ENCODE measurements around the gene KIF1A. TPM values are rescaled to one million over a fixed set of nuclear protein-coding genes. Genes with fewer than 3 reads are reported as not detected.

Gene KIF1A
- total RNA-seq, 1 donor, result not detected

DNA sequence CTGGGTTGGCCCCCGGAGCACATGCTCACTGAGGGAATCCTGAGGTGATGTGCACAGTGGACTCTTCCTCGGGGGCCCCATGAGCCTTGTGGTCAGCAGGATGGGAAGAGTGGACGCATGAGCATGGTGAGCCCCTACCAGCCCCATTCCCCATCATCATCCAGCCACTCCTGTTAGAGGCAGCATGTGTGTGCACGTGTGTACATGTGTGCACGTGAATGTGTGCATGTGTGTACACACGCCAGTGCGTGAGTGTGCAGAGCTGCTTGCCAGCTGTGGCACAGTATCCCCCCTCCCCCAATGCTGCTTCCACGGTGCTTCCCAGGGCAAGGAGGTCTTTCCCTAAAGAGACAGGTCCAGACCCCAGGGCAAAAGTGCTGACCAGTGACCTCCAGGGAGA lies 57.8 kb downstream of the KIF1A start:
- Histone ChIP-seq H3K4me1 (ENCODE audit: insufficient read depth, low read length) (no peaks in the 10 kb centered on the region), H3K4me3 (ENCODE audit: low read length) (no peak overlapping the region), H3K27me3 (ENCODE audit: insufficient read depth, low read length) (no peaks in the 10 kb centered on the region), H3K9me3 (ENCODE audit: low read depth, low read length) (no peaks in the 10 kb centered on the region)

DNA sequence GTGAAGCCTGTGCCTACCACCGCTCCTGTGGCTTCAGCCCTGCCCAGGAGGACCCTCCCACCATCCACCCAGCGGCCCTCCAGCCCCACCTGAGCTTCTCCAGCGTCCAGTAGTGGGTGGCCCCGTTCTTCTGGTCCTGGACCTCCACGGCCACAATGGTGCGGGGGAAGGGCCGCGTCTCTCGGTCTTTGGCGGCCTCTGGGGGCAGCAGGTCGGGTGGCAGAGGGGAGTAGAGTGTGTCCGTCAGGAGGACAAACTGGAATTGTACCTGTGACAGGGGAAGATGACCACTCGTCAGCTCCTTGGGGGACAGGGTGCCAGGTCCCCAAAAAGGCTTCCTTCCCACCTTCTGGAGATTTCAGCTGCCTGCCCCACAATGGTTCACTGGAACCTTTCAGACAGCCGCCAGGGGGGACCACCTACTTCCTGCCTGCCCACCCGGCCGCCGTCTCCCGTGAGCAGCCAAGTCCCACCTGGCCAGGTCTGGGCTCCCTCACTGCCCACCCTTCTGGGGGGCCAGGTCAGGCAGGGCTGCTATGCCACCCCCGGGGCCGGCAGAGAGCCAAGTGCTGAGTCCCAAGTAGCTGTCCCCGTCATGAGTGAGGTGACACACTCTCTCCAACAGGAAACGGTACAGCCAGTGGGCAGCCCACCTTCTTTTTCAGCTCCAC lies 59.3 kb downstream of the KIF1A start:
- Histone ChIP-seq H3K27me3 (ENCODE audit: insufficient read depth, low read length) (no peaks in the 10 kb centered on the region), H3K9me3 (ENCODE audit: low read depth, low read length) (no peaks in the 10 kb centered on the region), H3K4me3 (ENCODE audit: low read length) (no peak overlapping the region), H3K4me1 (ENCODE audit: insufficient read depth, low read length) (no peaks in the 10 kb centered on the region)

DNA sequence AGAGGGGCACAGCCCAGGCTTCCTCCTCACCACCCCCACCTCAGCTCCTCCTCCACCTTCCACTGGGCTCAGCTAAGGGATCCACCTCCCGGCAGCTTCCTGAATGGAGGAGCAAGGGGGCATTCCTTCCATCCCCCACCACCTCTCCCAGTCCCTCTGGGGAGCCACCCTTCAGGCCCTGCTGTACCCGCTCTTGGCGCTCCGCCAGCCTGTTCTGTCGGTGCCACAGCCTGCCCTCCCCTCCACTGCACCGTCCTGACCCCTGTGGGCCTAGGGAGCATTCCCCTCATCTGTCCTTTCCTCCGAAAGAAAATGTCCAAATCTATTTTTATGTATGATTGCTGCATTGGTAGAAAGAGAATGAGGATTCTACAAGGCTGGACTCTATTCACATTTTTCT lies 59.9 kb downstream of the KIF1A start:
- Histone ChIP-seq H3K27me3 (ENCODE audit: insufficient read depth, low read length) (no peaks in the 10 kb centered on the region), H3K9me3 (ENCODE audit: low read depth, low read length) (no peaks in the 10 kb centered on the region), H3K4me3 (ENCODE audit: low read length) (no peak overlapping the region), H3K4me1 (ENCODE audit: insufficient read depth, low read length) (no peaks in the 10 kb centered on the region)

DNA sequence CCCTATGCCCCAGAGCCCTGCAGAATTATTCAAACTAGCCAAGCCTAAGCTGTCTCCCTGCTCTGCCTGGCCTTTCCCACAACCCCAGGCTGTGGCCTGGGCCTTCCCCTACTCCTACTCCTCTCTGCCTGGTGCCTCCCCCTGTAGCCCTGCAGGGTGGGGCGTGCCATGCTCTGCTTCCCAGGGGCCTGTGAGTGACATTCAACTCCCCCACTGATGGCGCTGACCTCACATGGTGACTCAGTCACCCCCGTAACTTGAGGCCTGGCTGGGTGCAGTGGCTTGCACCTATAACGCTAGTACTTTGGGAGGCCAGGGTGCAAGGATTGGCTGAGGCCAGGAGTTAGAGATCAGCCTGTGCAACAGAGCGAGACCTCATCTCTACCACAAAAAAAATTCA lies 60.6 kb downstream of the KIF1A start:
- Histone ChIP-seq H3K4me1 (ENCODE audit: insufficient read depth, low read length) (no peaks in the 10 kb centered on the region), H3K9me3 (ENCODE audit: low read depth, low read length) (no peaks in the 10 kb centered on the region), H3K27me3 (ENCODE audit: insufficient read depth, low read length) (no peaks in the 10 kb centered on the region), H3K4me3 (ENCODE audit: low read length) (no peak overlapping the region)

DNA sequence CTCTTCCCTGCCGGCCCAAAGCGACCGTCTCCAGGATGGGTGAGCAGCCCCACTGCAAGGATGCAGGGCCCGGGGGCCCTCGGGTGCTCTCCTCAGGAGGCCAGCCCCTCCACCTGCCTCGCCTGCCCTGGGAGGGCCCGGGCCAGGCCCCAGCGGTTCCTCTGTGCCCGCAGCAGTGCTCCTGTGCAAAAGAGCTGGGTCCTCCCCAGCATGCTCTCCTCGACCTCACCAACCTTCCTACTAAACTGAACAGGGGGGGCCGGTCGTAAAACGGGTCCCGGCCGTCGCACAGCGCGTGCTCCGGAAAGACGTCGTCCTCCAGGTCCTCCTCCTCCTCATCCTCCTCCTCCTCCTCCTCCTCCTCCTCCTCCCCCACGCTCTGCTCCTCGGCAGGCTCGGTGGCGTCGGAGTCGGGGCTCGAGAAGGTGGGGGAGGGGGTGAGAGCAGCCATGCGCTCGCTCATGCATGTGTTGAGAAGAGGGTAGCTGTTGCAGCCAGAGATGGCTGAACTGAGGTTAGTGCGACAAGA lies 62.9 kb downstream of the KIF1A start:
- H3K27me3 ChIP-seq (ENCODE audit: insufficient read depth, low read length), result no peaks in the 10 kb centered on the region
- no peaks in the 10 kb centered on the region for H3K9me3 ChIP-seq (ENCODE audit: low read depth, low read length)
- H3K4me1 ChIP-seq (ENCODE audit: insufficient read depth, low read length), result no peaks in the 10 kb centered on the region
- H3K4me3 ChIP-seq (ENCODE audit: low read length), result no peak overlapping the region

DNA sequence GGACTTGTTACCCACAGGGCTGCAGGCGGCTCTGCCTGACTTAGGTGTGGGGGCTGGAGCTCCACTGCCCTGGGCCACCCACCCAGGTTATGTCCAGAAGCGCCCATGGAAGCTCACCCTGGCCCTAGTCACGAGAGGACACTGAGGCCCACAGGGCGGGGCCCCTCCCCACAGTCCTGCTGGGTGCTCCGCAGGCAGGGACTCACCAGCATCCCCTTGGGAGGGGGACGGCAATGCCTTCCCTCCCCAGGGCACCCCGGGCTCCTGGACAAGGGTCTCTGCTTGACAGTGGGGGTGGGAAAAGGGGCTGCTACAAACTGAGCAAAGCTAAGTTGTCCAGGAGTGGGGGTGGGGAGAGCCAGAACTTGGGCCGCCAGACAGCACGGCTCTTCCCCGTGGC lies 67.8 kb downstream of the KIF1A start:
- Histone ChIP-seq H3K4me1 (ENCODE audit: insufficient read depth, low read length) (no peaks in the 10 kb centered on the region), H3K9me3 (ENCODE audit: low read depth, low read length) (no peaks in the 10 kb centered on the region), H3K27me3 (ENCODE audit: insufficient read depth, low read length) (no peaks in the 10 kb centered on the region), H3K4me3 (ENCODE audit: low read length) (no peak overlapping the region)

DNA sequence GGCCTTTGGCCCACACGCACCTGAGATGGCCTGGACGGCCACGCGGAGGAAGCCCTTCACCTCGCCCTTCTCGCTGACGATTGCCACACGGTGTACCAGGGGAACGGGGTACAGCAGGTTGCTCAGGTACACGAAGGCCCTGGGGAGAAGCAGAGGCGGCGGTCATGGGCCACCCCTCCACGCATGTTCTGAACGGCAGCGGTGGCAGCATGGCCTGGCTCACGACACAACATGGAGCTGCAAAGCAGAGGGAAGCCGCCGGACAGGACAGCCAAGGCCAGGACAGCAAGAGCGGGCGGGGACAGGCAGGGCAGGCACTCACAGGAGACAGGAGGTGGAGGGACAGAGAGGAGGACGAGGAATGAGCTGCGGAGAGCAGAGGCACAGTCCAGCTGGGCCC lies 69.6 kb downstream of the KIF1A start:
- no peaks in the 10 kb centered on the region for H3K4me1 ChIP-seq (ENCODE audit: insufficient read depth, low read length)

DNA sequence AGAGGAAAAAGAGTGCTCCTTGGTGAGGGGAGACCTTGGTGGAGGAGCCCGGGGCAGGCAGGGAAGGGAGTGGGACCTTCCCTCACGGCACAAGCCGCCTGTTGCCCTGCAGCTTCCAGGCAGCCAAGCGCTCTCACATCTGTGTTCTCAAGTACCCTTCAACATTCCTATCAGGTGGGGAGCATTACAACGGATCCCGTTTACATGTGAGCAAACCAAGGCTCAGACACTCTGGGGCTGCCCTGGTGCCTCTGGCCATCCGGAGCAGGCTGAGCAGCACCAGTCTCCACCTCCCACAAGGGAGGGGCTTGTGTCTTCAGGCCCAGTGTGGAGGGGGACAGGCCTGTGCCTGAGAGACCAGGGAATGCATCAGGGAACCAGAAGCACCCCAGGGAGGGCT lies 70.5 kb downstream of the KIF1A start:
- Histone ChIP-seq H3K9me3 (ENCODE audit: low read depth, low read length) (no peaks in the 10 kb centered on the region), H3K4me1 (ENCODE audit: insufficient read depth, low read length) (no peaks in the 10 kb centered on the region), H3K27me3 (ENCODE audit: insufficient read depth, low read length) (no peaks in the 10 kb centered on the region), H3K4me3 (ENCODE audit: low read length) (no peak overlapping the region)

More for the DNA sequence above, 69.6 kb downstream of the KIF1A start:
- H3K4me3 ChIP-seq (ENCODE audit: low read length), result no peak overlapping the region
- H3K27me3 ChIP-seq (ENCODE audit: insufficient read depth, low read length), result no peaks in the 10 kb centered on the region
- no peaks in the 10 kb centered on the region for H3K9me3 ChIP-seq (ENCODE audit: low read depth, low read length)

DNA sequence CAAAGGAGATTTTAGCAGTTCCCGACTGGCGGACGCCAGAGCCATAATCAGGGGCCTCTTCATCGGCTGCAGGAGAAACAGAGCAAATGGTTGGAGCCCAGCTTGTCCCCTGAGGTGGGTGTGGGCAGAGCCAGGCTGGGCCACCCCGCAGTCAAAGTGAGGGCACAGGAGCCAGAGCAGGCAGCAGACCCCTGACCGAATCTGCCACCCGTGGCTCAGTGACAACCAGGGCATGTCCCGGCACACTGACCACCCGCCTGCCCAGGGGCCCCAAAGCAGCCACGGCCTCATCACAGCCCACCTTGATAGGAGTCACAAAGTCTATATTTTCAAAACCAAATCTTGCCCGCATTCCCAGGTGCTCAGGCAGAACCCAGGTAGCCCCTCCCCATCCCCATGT lies 72.8 kb downstream of the KIF1A start:
- Histone ChIP-seq H3K4me1 (ENCODE audit: insufficient read depth, low read length) (no peaks in the 10 kb centered on the region), H3K4me3 (ENCODE audit: low read length) (no peak overlapping the region), H3K27me3 (ENCODE audit: insufficient read depth, low read length) (no peaks in the 10 kb centered on the region), H3K9me3 (ENCODE audit: low read depth, low read length) (no peaks in the 10 kb centered on the region)

DNA sequence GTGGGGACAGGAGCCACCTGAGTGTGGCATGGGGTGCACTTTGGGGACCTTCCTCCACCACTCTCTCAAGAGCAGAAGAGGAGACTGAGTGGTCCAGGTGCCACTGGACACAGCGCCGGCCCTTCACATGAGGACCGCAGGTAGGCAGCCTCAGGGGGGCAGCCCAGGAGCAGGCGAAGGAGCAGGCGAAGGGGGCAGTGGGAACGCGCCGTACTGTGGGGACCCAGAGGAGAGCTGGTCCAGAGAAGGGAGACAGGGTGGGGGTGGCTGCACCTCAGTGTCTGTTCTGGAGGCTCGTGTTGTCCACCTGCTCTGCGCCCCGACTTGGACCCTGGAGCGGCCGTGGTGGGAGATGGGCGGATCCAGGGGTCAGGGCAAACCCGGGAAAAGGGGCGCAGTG lies 73.3 kb downstream of the KIF1A start:
- Histone ChIP-seq H3K9me3 (ENCODE audit: low read depth, low read length) (no peaks in the 10 kb centered on the region), H3K4me3 (ENCODE audit: low read length) (no peak overlapping the region), H3K27me3 (ENCODE audit: insufficient read depth, low read length) (no peaks in the 10 kb centered on the region), H3K4me1 (ENCODE audit: insufficient read depth, low read length) (no peaks in the 10 kb centered on the region)

DNA sequence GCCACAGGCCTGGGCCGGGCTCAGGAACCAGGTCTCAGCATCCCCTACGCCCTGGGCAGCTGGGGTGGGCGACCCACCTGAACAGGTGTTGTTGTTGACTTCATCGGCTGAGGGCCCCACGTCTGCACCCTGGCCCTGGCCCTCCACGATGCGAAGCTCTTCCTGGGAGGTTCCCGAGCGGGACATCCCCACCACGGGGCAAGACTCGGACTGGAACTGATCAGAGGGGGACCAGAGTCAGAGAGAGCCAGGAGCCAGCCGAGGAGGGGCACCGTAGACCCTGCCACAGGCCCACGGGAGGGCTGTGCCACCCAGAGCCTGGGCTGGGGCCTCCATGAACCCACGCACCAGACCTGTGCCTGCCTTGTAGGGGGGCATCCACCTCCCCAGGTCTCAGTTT lies 74.1 kb downstream of the KIF1A start:
- Histone ChIP-seq H3K4me3 (ENCODE audit: low read length) (no peak overlapping the region), H3K27me3 (ENCODE audit: insufficient read depth, low read length) (no peaks in the 10 kb centered on the region)

DNA sequence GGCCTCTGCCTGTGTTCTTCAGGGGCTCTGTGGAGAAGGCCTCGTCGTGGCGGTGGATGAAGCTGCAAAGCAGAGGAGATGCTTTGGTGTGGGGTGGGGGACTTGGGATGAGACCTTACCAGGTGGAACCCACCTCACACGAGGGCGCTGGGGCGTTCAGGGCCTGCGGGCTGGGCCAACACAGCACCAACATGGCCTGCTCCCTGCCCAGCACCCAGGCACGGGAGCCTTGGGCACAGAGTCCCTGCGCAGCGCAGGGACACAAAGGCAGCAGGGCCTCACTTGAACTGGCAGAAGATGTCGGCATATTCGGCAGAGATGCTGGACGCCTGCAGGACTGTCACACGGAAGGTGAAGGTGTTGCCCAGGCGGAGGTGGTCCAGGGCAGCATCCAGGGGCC lies 74.6 kb downstream of the KIF1A start:
- H3K9me3 ChIP-seq (ENCODE audit: low read depth, low read length), result no peaks in the 10 kb centered on the region
- H3K4me3 ChIP-seq (ENCODE audit: low read length), result no peak overlapping the region
- H3K27me3 ChIP-seq (ENCODE audit: insufficient read depth, low read length), result no peaks in the 10 kb centered on the region
- no peaks in the 10 kb centered on the region for H3K4me1 ChIP-seq (ENCODE audit: insufficient read depth, low read length)

More for the DNA sequence above, 74.1 kb downstream of the KIF1A start:
- Histone ChIP-seq H3K9me3 (ENCODE audit: low read depth, low read length) (no peaks in the 10 kb centered on the region), H3K4me1 (ENCODE audit: insufficient read depth, low read length) (no peaks in the 10 kb centered on the region)

DNA sequence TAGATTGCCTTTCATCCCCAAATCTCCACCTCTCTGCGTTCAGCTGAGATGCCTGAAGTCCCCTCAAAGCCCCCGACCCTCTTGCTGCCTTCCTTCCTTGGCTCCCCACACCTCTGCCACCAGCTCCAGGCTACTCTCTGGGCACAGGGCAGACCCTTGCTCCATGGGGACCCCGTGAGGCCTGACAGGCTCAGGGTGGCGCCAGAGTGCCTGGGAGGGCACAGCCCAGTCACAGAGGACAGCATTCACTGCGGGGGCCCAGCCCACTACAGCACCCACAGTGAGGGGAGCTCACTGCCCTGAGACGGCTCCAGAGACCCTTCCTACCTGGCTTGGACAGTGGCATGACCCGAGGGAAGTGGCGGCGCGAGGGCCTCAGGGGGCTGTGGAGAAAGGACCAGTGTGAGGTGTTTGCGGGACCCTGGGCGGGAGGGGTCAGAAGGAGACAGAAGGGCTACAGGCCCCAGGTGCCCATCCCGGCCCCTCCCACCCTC lies 77.4 kb downstream of the KIF1A start:
- Histone ChIP-seq H3K27me3 (ENCODE audit: insufficient read depth, low read length) (no peaks in the 10 kb centered on the region), H3K9me3 (ENCODE audit: low read depth, low read length) (no peaks in the 10 kb centered on the region), H3K4me3 (ENCODE audit: low read length) (no peak overlapping the region), H3K4me1 (ENCODE audit: insufficient read depth, low read length) (no peaks in the 10 kb centered on the region)

DNA sequence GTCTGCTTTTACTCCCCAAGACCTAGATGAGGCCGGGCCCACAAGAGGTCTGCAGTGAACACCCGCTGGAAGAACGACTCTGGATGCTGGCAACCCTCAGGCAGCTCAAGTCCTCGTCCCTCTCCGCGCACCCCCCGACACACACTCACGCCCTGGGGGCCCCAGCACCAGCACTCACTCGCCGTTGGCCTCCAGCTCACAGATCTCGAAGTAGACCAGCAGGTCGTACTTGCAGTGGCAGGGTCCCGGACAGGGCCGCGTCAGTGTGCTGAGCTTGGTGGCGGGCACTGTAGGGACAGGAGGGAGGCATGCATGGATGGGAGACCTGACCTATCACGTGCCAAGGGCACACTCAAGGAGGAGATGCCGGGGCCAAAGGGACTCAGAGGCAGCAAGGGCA lies 78.9 kb downstream of the KIF1A start:
- H3K9me3 ChIP-seq (ENCODE audit: low read depth, low read length), result no peaks in the 10 kb centered on the region
- no peaks in the 10 kb centered on the region for H3K4me1 ChIP-seq (ENCODE audit: insufficient read depth, low read length)
- H3K27me3 ChIP-seq (ENCODE audit: insufficient read depth, low read length), result no peaks in the 10 kb centered on the region
- no peak overlapping the region for H3K4me3 ChIP-seq (ENCODE audit: low read length)

DNA sequence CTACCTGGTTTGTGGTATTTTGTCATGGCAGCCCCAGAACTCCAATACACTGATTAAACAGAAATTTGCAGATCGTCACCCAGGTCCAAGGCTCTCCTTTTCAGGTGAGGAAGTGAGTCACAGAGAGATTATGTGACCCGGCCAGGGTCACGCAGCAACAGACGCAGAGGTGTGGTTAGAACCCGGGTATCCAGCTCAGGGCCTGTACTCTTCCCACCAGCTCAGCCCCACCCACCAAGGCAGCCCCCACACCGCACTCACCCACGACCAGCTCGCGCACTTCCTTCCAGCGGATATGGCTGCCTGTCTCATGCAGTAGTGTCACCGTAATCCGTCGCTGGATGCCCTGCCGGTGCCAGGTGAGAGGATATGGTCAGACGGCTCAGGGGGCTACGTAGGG lies 80.2 kb downstream of the KIF1A start:
- Histone ChIP-seq H3K9me3 (ENCODE audit: low read depth, low read length) (no peaks in the 10 kb centered on the region), H3K4me1 (ENCODE audit: insufficient read depth, low read length) (no peaks in the 10 kb centered on the region), H3K27me3 (ENCODE audit: insufficient read depth, low read length) (no peaks in the 10 kb centered on the region), H3K4me3 (ENCODE audit: low read length) (no peak overlapping the region)

DNA sequence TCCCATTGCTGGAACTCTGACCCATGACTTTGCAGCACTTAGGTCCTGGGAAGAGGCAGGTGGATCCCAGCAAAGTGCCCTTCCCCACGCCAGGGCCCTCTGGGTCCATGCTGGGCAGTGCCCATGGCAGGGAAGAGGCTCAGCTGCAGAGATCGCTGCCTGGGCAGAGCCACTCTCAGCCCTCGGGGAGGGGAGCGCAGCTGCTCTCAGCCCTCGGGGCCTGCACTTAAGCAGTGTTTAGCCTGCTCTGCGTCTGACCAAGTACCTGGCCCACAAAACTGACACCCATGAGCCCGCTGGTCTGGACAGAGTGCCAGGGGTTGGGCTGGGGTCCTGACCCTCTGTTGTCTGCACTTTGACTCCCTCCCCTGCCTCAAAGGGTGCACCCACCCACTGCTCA lies 82.1 kb downstream of the KIF1A start:
- Histone ChIP-seq H3K4me3 (ENCODE audit: low read length) (no peak overlapping the region), H3K4me1 (ENCODE audit: insufficient read depth, low read length) (no peaks in the 10 kb centered on the region), H3K9me3 (ENCODE audit: low read depth, low read length) (no peaks in the 10 kb centered on the region), H3K27me3 (ENCODE audit: insufficient read depth, low read length) (no peaks in the 10 kb centered on the region)
